Measurements from ENCODE around the gene PLA2G2C.
"Not testable (repeated sequence)": the region's sequence is repeated elsewhere in the genome, so short reads cannot be mapped to it uniquely, and the experiment has no call there.

Gene PLA2G2C

DNA sequence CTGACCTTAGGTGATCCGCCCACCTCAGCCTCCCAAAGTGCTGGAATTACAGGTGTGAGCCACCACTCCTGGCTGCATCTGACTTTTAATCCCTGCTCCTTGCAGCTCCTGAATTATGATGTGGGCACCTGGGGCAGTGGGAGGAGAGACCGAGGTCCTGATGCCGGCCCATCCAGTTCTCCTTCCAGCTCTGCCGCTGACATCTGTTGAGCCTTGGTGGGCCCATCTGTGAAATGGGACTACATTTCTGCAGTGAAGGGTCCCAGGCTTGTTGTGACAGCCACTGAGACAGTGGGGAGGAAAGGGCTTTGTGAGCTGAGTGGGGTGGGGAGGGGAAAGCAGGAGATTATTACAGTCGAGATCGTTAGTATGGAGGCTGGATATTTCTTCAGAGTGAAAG lies 35.3 kb downstream of the PLA2G2C start:
- no peak for DNase-seq

DNA sequence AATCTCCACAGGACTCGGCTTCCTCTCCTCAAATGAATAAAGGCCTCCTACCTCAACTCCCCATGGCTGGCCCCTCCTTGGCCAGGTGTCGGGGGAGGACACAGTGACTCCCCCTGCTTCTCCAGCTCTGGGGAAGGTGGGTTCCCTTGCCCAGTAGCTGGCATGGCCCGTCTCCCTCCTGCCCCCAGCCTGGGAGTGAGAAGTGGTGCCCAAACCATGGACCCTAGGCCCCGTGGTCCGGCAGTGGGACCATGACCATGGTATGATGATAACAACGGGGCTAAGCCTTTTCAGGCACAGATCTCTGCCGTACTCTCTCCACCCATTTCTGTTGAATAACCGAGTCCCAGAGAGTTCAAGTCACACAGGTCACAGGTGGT lies 36.0 kb downstream of the PLA2G2C start:
- no peak for DNase-seq

DNA sequence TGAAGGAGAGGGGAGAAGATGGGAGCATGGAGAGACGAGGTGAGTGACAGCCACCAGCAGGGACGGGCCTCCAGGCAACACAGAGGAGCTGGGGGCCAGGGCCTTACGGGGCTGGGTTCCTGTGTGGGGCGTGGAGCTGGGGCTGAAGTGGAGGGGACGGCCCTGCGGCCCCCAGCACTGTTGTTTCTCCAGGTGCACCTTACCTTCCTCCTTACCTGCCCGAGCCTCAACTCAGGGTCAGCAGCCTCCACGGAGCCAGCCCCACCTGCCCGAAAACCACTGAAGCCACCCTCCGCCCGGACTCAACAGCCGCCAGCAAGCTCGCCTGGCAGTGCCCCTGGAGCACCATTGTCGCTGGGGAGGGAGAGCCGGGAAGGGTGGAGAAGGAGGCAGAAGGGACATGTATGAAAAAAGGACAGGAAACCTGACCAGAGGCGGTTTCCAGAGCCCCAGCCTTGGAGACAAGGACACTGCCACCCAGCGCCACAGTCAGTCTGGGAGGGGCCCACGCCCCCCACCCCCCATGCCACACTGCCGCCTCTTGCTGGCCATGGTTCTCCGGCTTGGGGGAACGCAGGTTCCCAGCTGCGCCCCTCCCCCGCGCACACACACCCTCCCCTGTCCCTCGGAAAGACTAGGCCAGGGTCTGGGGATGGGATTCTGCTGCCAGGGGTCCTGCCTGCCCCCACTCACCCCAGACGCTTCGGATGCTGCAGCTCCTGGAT lies 36.6 kb downstream of the PLA2G2C start:
- no peak for DNase-seq

- no peak for DNase-seq
Measured at GRCh38 chr1:20148571-20149500, 37.5 kb downstream of the PLA2G2C start.

DNA sequence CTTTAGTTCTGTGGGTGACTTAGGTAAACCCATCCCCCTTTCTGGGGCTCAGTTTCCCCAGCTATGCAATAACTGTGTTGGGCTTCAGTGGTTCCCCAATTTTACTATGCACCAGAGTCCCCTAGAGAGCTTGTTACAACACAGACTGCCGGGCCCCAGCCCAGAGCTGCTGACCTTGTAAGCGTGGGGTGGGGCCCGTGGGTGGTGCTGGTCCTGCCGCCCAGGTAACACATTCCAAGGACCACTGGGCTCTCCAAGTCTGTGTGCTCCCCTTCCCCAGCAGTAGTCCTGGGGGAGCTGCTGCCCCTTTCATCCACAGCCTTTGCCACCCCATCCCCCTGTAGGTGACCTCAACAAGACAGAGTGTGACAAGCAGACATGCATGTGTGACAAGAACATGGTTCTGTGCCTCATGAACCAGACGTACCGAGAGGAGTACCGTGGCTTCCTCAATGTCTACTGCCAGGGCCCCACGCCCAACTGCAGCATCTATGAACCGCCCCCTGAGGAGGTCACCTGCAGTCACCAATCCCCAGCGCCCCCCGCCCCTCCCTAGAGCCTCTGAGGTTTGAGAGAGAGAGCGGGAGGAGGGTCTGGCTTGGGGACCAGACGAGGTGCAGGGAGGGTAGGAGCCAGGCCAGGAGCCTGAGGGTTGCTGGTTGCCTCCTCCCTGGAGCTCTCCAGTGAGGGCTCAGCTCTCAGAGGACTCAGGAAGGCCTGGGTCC lies 38.3 kb downstream of the PLA2G2C start:
- no peak for DNase-seq

DNA sequence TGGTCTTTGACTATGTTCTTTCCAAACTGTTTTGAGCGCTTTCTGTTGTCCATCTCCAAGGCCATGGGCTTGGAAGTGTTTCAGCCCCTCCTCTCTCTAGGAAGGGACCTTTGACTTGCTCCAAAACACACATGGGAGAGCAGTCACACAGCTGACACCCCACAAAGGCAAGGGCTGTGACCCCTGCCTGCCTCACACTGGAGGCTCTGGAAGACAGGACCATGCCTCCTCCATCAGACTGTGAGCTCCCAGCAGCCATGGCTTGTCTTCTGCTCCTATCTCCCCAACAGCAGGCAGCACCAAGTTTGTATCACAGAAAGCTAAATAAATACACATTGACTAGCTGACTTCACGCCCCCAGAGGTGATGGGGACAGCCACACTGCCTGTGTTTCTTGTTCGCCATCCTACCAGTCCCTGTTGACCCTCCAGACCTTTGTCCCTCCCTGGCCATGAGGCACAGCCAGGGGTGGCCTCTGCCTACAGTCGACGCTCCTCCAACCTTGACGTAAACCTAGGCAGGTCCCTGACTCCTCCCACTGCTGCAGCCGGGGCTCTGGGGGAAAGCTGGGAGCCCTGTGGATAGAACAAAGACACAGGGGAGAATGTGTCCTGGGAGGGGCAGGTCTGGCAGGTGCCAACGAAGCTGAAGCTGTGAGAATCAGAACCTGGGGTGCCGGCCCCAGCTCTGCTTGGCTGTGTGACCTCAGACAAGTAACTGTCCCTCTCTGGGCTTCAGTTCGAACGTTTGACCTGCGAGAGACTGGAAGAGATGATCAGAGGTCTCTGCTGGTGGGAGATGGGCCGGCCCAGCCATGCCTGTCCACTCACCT lies 42.4 kb downstream of the PLA2G2C start:
- DNase-seq: no peak

GRCh38 chr1:20143318-20143717 lies 43.0 kb downstream of the PLA2G2C start:
- no peak for DNase-seq

- no peak for DNase-seq
Measured at GRCh38 chr1:20142001-20142710, 44.2 kb downstream of the PLA2G2C start.

- DNase-seq: no peak
Measured at GRCh38 chr1:20141466-20141865, 44.9 kb downstream of the PLA2G2C start.

DNA sequence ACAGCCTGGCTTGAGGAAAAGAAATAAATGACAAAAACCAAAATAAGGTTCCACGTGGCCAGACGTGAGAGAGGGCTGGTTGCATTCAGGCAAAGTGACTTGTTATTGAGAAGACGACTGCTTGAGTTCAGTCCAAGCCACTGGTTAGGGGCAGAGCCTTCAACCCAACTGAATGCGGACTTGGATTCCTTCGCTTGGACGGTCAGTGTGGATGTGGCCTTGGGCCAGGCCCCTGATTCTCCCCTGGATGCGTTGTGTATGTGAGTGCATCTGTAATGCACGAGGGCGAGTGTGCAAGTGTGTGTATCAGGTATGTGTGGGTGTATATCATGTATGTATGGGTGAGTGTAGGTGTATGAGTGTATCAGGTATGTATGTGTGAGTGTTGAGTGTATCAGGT lies 45.3 kb downstream of the PLA2G2C start:
- no peak for DNase-seq

- no peak for DNase-seq
Measured at GRCh38 chr1:20139776-20140612, 46.3 kb downstream of the PLA2G2C start.

DNA sequence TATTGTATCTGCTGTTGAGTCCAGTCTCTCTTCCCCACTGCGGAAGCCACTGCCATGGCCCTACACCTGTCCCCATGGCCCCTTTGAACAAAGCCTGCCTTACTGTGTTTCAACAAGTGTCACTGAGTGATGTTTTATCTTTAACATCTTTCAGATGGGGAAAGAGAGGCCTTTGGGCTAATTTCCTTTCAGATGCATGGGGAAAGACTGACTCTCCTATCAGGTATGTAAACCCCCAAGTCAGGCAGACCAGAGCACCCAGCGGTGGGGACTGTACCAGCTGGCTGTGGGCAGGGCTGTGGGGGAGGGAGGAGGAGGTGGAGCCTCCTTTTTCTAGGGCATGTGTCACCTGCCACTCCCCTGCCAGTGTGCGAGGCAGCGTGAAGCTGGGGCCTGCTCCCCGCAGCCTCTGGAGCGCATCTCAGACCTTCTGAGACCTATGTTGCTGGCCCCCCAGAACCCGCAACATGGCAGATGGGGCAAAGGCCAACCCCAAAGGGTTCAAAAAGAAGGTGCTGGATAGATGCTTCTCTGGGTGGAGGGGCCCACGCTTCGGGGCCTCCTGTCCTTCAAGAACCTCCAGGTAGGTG lies 47.3 kb downstream of the PLA2G2C start, which contains the start of gene PLA2G2F:
TSS of gene PLA2G2F (plus strand) at position 363 of the 590 bp plus-strand sequence. CDS start at position 468, 105 bp downstream.
- no peak for DNase-seq

- DNase-seq: no peak
Measured at GRCh38 chr1:20138346-20138745, 48.0 kb downstream of the PLA2G2C start.

- no peak for DNase-seq
Measured at GRCh38 chr1:20137604-20138003, 48.7 kb downstream of the PLA2G2C start.

DNA sequence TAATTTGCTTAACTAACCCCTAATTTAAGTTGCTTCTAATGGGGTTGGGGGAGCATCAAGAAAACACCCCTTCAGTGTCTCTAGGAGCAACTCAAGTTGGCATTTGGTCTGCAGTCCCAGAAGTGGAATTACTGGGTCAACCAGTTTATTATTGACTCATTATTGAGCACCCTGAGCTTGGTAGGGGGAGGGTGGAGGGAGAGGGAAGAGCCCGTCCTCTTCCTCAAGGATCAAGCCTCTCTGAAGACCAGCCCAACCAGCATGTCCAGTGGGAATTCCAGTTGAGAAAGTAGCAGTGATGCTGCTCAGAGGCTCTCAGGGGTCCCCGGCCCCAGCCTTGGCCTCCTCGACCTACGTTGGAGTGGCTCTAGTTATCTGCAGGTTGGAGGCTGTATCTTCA lies 49.3 kb downstream of the PLA2G2C start:
- DNase-seq: no peak

GRCh38 chr1:20136249-20136648 lies 50.1 kb downstream of the PLA2G2C start:
- DNase-seq: no peak

GRCh38 chr1:20134995-20135394 lies 51.3 kb downstream of the PLA2G2C start:
- no peak for DNase-seq

GRCh38 chr1:20130518-20130917 lies 55.8 kb downstream of the PLA2G2C start:
- DNase-seq: not testable (repeated sequence)

- DNase-seq: no peak
Measured at GRCh38 chr1:20126806-20127440, 59.4 kb downstream of the PLA2G2C start.
